ENCODE measurements around the gene CLSTN1.

GRCh38 chr1:9706178-9706577 lies 117.6 kb downstream of the CLSTN1 start:
- TF ChIP-seq EZH2 (IDR thresholded peaks at IDR 0.05; ENCODE audit: insufficient read depth, poor library complexity, severe bottlenecking) (no peak), EZH2phosphoT487 (IDR thresholded peaks at IDR 0.05; ENCODE audit: insufficient read depth, low read depth) (no peak)
